Activated naive CD8-positive, alpha-beta T cell treated with anti-CD3 and anti-CD28 coated beads, Interleukin-2, amount 50 U/mL, for 16 hours (primary cell): ENCODE data around the gene MAGEA9B.
"Not testable (repeated sequence)": the region's sequence is repeated elsewhere in the genome, so short reads cannot be mapped to it uniquely, and the experiment has no call there.

Experiments
- DNase-seq: peaks from one replicate; pipeline ENCODE4 v3.0.0-alpha.2; 2020; ENCODE audit warnings: low read depth, low spot score

Gene MAGEA9B

GRCh38 chrX:149534926-149535602 is 52.2 kb downstream of the MAGEA9B start:
- not testable (repeated sequence) for DNase-seq

- DNase-seq, result not testable (repeated sequence)
Measured at GRCh38 chrX:149533999-149534398, 53.3 kb downstream of the MAGEA9B start.

- DNase-seq, result not testable (repeated sequence)
Measured at GRCh38 chrX:149532868-149533267, 54.4 kb downstream of the MAGEA9B start.
